ENCODE measurements around the gene SULT1A2. TPM values are rescaled to one million over a fixed set of nuclear protein-coding genes. Genes with fewer than 3 reads are reported as not detected.
A peak's percentile ranks its signal among the peaks of the same experiment; 100 is the strongest.
"Not testable (repeated sequence)": the region's sequence is repeated elsewhere in the genome, so short reads cannot be mapped to it uniquely, and the experiment has no call there.

The SULT1A2 gene
- total RNA-seq, 1 donor from 2014 or later: 1.0 TPM

- intact Hi-C loops (cut with DNase I); DNase-seq: not testable (repeated sequence)
- ATAC-seq (ENCODE audit: poor library complexity): peak; percentile 9
Observed at GRCh38 chr16:28612359-28613280, 15.8 kb upstream of the SULT1A2 start.

- DNase-seq: no peak
- intact Hi-C loops (cut with DNase I): no loop called here
- ATAC-seq (ENCODE audit: poor library complexity): no peak
Observed at GRCh38 chr16:28610595-28611191, 13.8 kb upstream of the SULT1A2 start.

GRCh38 chr16:28609631-28610594 is 13.1 kb upstream of the SULT1A2 start, which contains the start of gene SULT1A1:
TSS of gene SULT1A1 (minus strand) at chr16:28610044. CDS start at chr16:28608855, 1,189 bp downstream.
- ATAC-seq (ENCODE audit: poor library complexity) (peak; percentile 86), DNase-seq (peak; percentile 77)
- intact Hi-C loops (cut with DNase I): no loop called here

GRCh38 chr16:28608867-28609596 is 12.2 kb upstream of the SULT1A2 start:
- intact Hi-C loops (cut with DNase I): not testable (repeated sequence)
- DNase-seq (peak; percentile 64), ATAC-seq (ENCODE audit: poor library complexity) (peak; percentile 31)

GRCh38 chr16:28608496-28608808 is 11.6 kb upstream of the SULT1A2 start:
- intact Hi-C loops (cut with DNase I); ATAC-seq (ENCODE audit: poor library complexity); DNase-seq: not testable (repeated sequence)

- intact Hi-C loops (cut with DNase I); ATAC-seq (ENCODE audit: poor library complexity); DNase-seq: not testable (repeated sequence)
Observed at GRCh38 chr16:28607681-28608495, 11.0 kb upstream of the SULT1A2 start.

GRCh38 chr16:28607116-28607623 is 10.3 kb upstream of the SULT1A2 start:
- ATAC-seq (ENCODE audit: poor library complexity): no peak
- intact Hi-C loops (cut with DNase I): no loop called here
- no peak for DNase-seq

GRCh38 chr16:28606291-28607115 is 9.7 kb upstream of the SULT1A2 start:
- intact Hi-C loops (cut with DNase I): no loop called here
- DNase-seq: no peak

GRCh38 chr16:28604186-28604565 is 7.3 kb upstream of the SULT1A2 start:
- intact Hi-C loops (cut with DNase I): no loop called here
- ATAC-seq (ENCODE audit: poor library complexity): no peak
- no peak for DNase-seq

More at GRCh38 chr16:28606291-28607115, 9.7 kb upstream of the SULT1A2 start:
- ATAC-seq (ENCODE audit: poor library complexity): no peak

- no peak for ATAC-seq (ENCODE audit: poor library complexity)
- intact Hi-C loops (cut with DNase I): no loop called here
- no peak for DNase-seq
Observed at GRCh38 chr16:28603381-28604185, 6.7 kb upstream of the SULT1A2 start.

- intact Hi-C loops (cut with DNase I): no loop called here
- DNase-seq (no peak), ATAC-seq (ENCODE audit: poor library complexity) (no peak)
Observed at GRCh38 chr16:28602529-28602928, 5.7 kb upstream of the SULT1A2 start.

- DNase-seq; ATAC-seq (ENCODE audit: poor library complexity); intact Hi-C loops (cut with DNase I): not testable (repeated sequence)
Observed at GRCh38 chr16:28602062-28602461, 5.2 kb upstream of the SULT1A2 start.

GRCh38 chr16:28601589-28601988 is 4.7 kb upstream of the SULT1A2 start:
- ATAC-seq (ENCODE audit: poor library complexity); intact Hi-C loops (cut with DNase I); DNase-seq: not testable (repeated sequence)

- ATAC-seq (ENCODE audit: poor library complexity); DNase-seq; intact Hi-C loops (cut with DNase I): not testable (repeated sequence)
Observed at GRCh38 chr16:28600965-28601364, 4.1 kb upstream of the SULT1A2 start.
